Subcutaneous abdominal adipose tissue (tissue), 5 donors: ENCODE measurements around the gene ENTPD8.
"Not testable (repeated sequence)": the region's sequence is repeated elsewhere in the genome, so short reads cannot be mapped to it uniquely, and the experiment has no call there.

Source experiments
- H3K27ac ChIP-seq: one replicate; pipeline ENCODE4 v1.7.0; 2013; ENCODE audit warnings: low read depth, mild to moderate bottlenecking, inconsistent platforms, low read length, moderate library complexity
- H3K27me3 ChIP-seq, 5 donors: one replicate each; pipeline ENCODE4 v1.7.0; 2013; ENCODE audit warnings: low read length in 5 of 5, inconsistent platforms in 1 of 5; ENCODE audit not compliant: control insufficient read depth in 5 of 5, insufficient read depth in 4 of 5
- H3K36me3 ChIP-seq, 5 donors: one replicate each; pipeline ENCODE4 v1.7.0; 2013; ENCODE audit warnings: low read length in 5 of 5; ENCODE audit not compliant: control insufficient read depth in 5 of 5, insufficient read depth in 5 of 5
- H3K4me1 ChIP-seq, 5 donors: one replicate each; pipeline ENCODE4 v1.7.0; 2013; ENCODE audit warnings: low read length in 5 of 5, mild to moderate bottlenecking in 3 of 5, moderate library complexity in 1 of 5; ENCODE audit not compliant: control insufficient read depth in 5 of 5, insufficient read depth in 5 of 5
- H3K4me3 ChIP-seq, 5 donors: one replicate each; pipeline ENCODE4 v1.7.0; 2013; ENCODE audit warnings: low read length in 5 of 5, low read depth in 1 of 5
- H3K9ac ChIP-seq, 5 donors: one replicate each; pipeline ENCODE4 v1.7.0; 2013; ENCODE audit warnings: low read length in 5 of 5, mild to moderate bottlenecking in 4 of 5, moderate library complexity in 3 of 5
- H3K9me3 ChIP-seq, 5 donors: one replicate each; pipeline ENCODE4 v1.7.0; 2013; ENCODE audit warnings: low read length in 5 of 5; ENCODE audit not compliant: control insufficient read depth in 5 of 5
- donor health status: healthy.
- donor health status: healthy.
- donor health status: healthy.
- donor health status: healthy.
- donor health status: healthy.

Gene ENTPD8

GRCh38 chr9:137475666-137476065 lies 34.5 kb upstream of the ENTPD8 start:
- H3K9me3 ChIP-seq, result peaks cover 0 to 12% (median 9%) of the 10 kb centered on the region in 5 donors
- no peaks in the 10 kb centered on the region for H3K27me3 ChIP-seq
- H3K36me3 ChIP-seq, result peaks cover 6 to 26% (median 15%) of the 10 kb centered on the region in 5 donors
- no peak overlapping the region for H3K27ac ChIP-seq
- no peak overlapping the region for H3K9ac ChIP-seq
- H3K4me1 ChIP-seq, result peaks cover 0 to 3% (median 0%) of the 10 kb centered on the region in 5 donors
- H3K4me3 ChIP-seq, result no peak overlapping the region

DNA sequence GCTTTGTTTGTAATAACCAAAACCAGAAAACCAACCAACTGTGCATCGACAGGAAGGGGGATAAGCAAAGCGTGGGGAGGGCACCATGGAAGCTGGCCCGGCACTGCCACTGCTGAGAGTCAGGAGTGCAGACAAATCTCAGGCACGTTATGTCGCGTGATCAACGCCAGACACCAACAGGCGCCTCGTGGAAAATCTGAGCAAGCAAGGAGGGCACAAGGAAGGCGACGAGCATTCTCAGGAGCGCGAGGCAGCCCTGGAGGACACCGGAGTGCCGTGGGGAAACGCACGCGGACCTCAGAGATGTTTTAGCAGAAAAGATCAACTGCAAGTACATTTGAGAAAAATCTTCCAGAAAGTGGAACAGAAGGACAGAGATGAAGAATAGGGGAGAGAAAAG lies 33.1 kb upstream of the ENTPD8 start:
- Histone ChIP-seq H3K9me3 (peaks cover 0 to 12% (median 9%) of the 10 kb centered on the region in 5 donors), H3K27me3 (no peaks in the 10 kb centered on the region), H3K36me3 (peaks cover 0 to 12% (median 7%) of the 10 kb centered on the region in 5 donors), H3K27ac (no peak overlapping the region), H3K4me3 (no peak overlapping the region), H3K4me1 (peaks cover 0 to 3% (median 0%) of the 10 kb centered on the region in 5 donors), H3K9ac (no peak overlapping the region)

DNA sequence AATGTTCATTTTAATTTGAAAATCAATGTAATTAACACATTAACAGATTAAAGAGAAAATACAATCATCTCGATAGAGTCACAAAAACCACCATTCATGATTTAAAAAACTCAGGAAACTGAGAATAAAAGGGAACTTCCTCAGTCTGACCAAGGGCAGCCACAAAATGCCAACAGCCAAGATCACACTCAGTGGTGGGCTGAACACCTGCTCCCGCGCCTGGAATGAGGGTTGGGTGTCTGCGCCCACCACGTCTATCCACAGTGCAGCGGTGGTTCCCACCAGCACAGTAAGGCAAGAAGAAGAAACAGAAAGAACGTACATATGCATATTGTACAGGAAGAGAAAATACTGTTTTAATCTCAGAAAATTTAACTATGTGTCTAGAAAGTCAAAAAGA lies 29.6 kb upstream of the ENTPD8 start:
- Histone ChIP-seq H3K27me3 (no peaks in the 10 kb centered on the region), H3K9ac (peak overlapping the region in 1 of 5 donors; percentile 5), H3K9me3 (peaks cover 0 to 5% (median 2%) of the 10 kb centered on the region in 5 donors)

GRCh38 chr9:137467896-137468295 lies 26.7 kb upstream of the ENTPD8 start:
- Histone ChIP-seq H3K27me3 (no peaks in the 10 kb centered on the region), H3K4me1 (peaks cover 0 to 3% (median 0%) of the 10 kb centered on the region in 5 donors), H3K9ac (no peak overlapping the region), H3K27ac (no peak overlapping the region), H3K4me3 (no peak overlapping the region), H3K9me3 (no peaks in the 10 kb centered on the region), H3K36me3 (peaks cover 2 to 20% (median 9%) of the 10 kb centered on the region in 5 donors)

More for the DNA sequence above, 29.6 kb upstream of the ENTPD8 start:
- no peak overlapping the region for H3K27ac ChIP-seq
- peaks cover 0 to 3% (median 0%) of the 10 kb centered on the region in 5 donors for H3K4me1 ChIP-seq
- H3K4me3 ChIP-seq, result no peak overlapping the region
- peaks cover 3 to 6% (median 4%) of the 10 kb centered on the region in 5 donors for H3K36me3 ChIP-seq

- peaks cover 2 to 25% (median 12%) of the 10 kb centered on the region in 5 donors for H3K36me3 ChIP-seq
- no peak overlapping the region for H3K27ac ChIP-seq
- H3K4me1 ChIP-seq, result peaks cover 0 to 3% (median 0%) of the 10 kb centered on the region in 5 donors
These were observed 26.0 kb upstream of the ENTPD8 start for GRCh38 chr9:137467161-137467581.

GRCh38 chr9:137466389-137467085 lies 25.4 kb upstream of the ENTPD8 start:
- H3K27ac ChIP-seq, H3K4me1 ChIP-seq, H3K9me3 ChIP-seq, H3K9ac ChIP-seq, H3K27me3 ChIP-seq, H3K4me3 ChIP-seq: not testable (repeated sequence)
- H3K36me3 ChIP-seq, result peaks cover 2 to 31% (median 12%) of the 10 kb centered on the region in 5 donors

More at GRCh38 chr9:137467161-137467581, 26.0 kb upstream of the ENTPD8 start:
- Histone ChIP-seq H3K27me3 (no peaks in the 10 kb centered on the region), H3K9me3 (no peaks in the 10 kb centered on the region), H3K9ac (no peak overlapping the region), H3K4me3 (no peak overlapping the region)

GRCh38 chr9:137465720-137466388 lies 24.7 kb upstream of the ENTPD8 start:
- Histone ChIP-seq H3K4me1 (peaks cover 0 to 9% (median 0%) of the 10 kb centered on the region in 5 donors), H3K27ac (no peak overlapping the region), H3K4me3 (no peak overlapping the region), H3K36me3 (peaks cover 2 to 37% (median 14%) of the 10 kb centered on the region in 5 donors), H3K9me3 (no peaks in the 10 kb centered on the region), H3K9ac (no peak overlapping the region), H3K27me3 (no peaks in the 10 kb centered on the region)

DNA sequence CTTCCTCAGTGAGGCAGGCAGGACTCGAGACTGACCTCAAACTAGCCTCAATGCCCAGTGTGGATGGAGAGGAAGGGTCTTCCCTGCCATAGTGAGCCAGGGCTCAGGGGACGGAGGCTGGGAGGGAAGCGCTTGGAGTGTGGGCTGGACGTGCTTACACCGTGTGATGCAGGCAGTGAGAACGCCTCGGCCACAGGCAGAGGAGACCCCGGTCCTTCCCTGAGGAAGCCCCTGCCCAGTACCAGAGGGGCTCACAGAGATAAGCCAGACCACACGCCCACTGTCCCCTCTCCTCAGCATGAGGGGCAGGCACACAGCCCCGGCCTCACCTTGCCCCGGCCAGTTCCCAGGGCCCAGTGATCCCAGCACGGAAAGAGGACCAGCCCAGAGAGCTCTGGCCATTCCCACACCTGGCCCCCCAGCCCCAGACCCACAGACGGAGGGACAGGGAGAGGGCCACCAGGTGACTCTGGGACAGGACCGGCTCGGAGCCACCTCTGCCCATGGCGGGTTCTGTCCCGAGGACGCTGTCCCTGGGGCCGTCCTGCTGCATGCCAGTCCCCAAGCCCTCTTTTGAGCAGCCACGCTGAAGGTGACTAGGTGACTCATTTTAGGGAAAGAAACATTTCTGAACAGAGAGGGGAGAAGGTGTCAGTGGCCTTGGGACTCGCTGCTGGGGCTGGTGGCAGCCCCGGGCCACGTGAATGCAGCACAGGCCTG lies 24.0 kb upstream of the ENTPD8 start:
- no peak overlapping the region for H3K4me3 ChIP-seq
- H3K27me3 ChIP-seq, result no peaks in the 10 kb centered on the region
- H3K9ac ChIP-seq, result no peak overlapping the region

DNA sequence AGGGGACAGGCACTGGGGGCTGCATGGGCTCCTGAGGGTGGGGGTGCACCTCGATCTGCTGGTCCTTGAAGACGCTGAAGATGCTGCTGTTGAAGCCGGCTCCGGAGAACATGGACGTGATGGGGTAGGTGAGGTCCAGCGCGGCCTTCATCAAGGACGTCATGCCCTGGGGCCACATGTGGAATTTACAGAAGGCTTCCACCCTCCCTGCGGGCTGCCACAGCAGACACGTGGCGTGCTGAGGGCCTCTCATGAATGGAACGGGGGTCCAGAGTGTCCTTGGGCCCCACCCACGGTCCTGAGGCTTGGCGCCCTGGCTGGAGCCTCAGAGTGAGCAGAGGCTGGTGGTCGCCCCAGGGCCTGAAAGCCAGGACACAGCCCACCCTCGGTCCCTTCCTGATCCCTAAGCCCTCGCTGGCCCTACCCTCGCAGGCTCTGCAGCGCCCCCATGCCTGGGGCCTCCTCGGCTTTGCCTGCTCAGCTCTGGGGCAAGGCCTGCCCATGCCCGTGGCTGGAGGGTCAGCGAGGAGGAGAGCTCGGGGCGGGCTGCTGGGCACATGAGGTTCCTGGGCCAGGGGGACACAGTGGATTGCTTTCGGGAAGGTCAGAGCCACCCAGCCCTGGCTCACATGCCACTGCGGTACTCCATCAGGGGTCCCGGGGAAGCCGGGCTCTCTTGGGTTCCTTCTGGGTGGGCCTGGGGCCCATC lies 23.3 kb upstream of the ENTPD8 start:
- Histone ChIP-seq H3K9me3 (no peaks in the 10 kb centered on the region), H3K4me3 (no peak overlapping the region), H3K27me3 (no peaks in the 10 kb centered on the region), H3K4me1 (peaks cover 0 to 12% (median 7%) of the 10 kb centered on the region in 5 donors), H3K36me3 (peaks cover 2 to 40% (median 14%) of the 10 kb centered on the region in 5 donors), H3K9ac (no peak overlapping the region), H3K27ac (no peak overlapping the region)

More for the DNA sequence above, 24.0 kb upstream of the ENTPD8 start:
- Histone ChIP-seq H3K36me3 (peaks cover 2 to 40% (median 14%) of the 10 kb centered on the region in 5 donors), H3K9me3 (no peaks in the 10 kb centered on the region), H3K27ac (no peak overlapping the region), H3K4me1 (peaks cover 0 to 7% (median under 1%) of the 10 kb centered on the region in 5 donors)
